ENCODE data around the gene DYSF. TPM values are rescaled to one million over a fixed set of nuclear protein-coding genes. Genes with fewer than 3 reads are reported as not detected.

DYSF gene
- total RNA-seq, 1 experiment from 2014 or later = 5.5 TPM

- DNase-seq = no peak
- no CpG with 5 or more reads among the region's 4 CpGs for WGBS (ENCODE audit: extremely low coverage, insufficient read length, low lambda C conversion rate)
Measured at GRCh38 chr2:71646028-71646427, 192.7 kb downstream of the DYSF start.

More at GRCh38 chr2:71646028-71646427, 192.7 kb downstream of the DYSF start:
- H2BK12ac ChIP-seq (ENCODE audit: insufficient read length, low read depth, low read length) = no peak overlapping the region
- no peaks in the 10 kb centered on the region for H3K79me1 ChIP-seq (ENCODE audit: insufficient read depth, low read depth, low read length, poor library complexity, severe bottlenecking)
- H3K4me2 ChIP-seq (ENCODE audit: insufficient read depth, insufficient read length, low read length) = no peak overlapping the region
- H3K23ac ChIP-seq (ENCODE audit: insufficient read length, low read depth, low read length) = no peak overlapping the region
- no peak overlapping the region for H4K8ac ChIP-seq (replicated peaks; ENCODE audit: insufficient read length, low read depth, low read length)
- no peaks in the 10 kb centered on the region for H3K36me3 Mint-ChIP-seq (ENCODE audit: insufficient read depth in 1 of 3, low read depth in 3 of 3)
- H3K27ac ChIP-seq (ENCODE audit: insufficient read length, low read depth, low read length) = no peak overlapping the region
- no peak overlapping the region for H2AK5ac ChIP-seq (ENCODE audit: insufficient read length, low read length)
- TF ChIP-seq, protein P1, sequence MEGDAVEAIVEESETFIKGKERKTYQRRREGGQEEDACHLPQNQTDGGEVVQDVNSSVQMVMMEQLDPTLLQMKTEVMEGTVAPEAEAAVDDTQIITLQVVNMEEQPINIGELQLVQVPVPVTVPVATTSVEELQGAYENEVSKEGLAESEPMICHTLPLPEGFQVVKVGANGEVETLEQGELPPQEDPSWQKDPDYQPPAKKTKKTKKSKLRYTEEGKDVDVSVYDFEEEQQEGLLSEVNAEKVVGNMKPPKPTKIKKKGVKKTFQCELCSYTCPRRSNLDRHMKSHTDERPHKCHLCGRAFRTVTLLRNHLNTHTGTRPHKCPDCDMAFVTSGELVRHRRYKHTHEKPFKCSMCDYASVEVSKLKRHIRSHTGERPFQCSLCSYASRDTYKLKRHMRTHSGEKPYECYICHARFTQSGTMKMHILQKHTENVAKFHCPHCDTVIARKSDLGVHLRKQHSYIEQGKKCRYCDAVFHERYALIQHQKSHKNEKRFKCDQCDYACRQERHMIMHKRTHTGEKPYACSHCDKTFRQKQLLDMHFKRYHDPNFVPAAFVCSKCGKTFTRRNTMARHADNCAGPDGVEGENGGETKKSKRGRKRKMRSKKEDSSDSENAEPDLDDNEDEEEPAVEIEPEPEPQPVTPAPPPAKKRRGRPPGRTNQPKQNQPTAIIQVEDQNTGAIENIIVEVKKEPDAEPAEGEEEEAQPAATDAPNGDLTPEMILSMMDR (conservative IDR thresholded peaks at IDR 0.05) = no peak
- no peak overlapping the region for H2BK5ac ChIP-seq (ENCODE audit: insufficient read length, low read length)
- H3K9me3 Mint-ChIP-seq = no peaks in the 10 kb centered on the region
- no peak overlapping the region for H4K91ac ChIP-seq (ENCODE audit: insufficient read length, low read depth, low read length)
- H3K79me2 ChIP-seq (ENCODE audit: insufficient read depth, low read length) = no peaks in the 10 kb centered on the region
- no peak overlapping the region for H3K4me3 Mint-ChIP-seq
- H2BK15ac ChIP-seq (ENCODE audit: low read depth, low read length) = no peak overlapping the region
- H3K18ac ChIP-seq (ENCODE audit: insufficient read length, low read depth, low read length) = no peak overlapping the region
- no peaks in the 10 kb centered on the region for H4K20me1 ChIP-seq (ENCODE audit: control insufficient read depth, insufficient read depth, insufficient read length)
- no peaks in the 10 kb centered on the region for H3K23me2 ChIP-seq (ENCODE audit: insufficient read length, low read depth, low read length, poor library complexity, severe bottlenecking)
- H3K4me1 Mint-ChIP-seq = peaks cover 6 to 7% of the 10 kb centered on the region in 2 experiments; a peak in 3 of 4 replicates
- no peaks in the 10 kb centered on the region for H3K9me3 ChIP-seq (ENCODE audit: control insufficient read depth, low read depth, low read length)
- no peak overlapping the region for H4K5ac ChIP-seq (ENCODE audit: insufficient read length, low read depth, low read length)
- H3K9ac ChIP-seq (ENCODE audit: extremely low read depth, insufficient read length, low read length) = no peak overlapping the region
- H3K4me1 ChIP-seq (ENCODE audit: insufficient read depth, low read length) = no peaks in the 10 kb centered on the region
- no peak overlapping the region for H3K56ac ChIP-seq (ENCODE audit: insufficient read length, low read depth, low read length)
- no peak overlapping the region; a peak in 1 of 7 replicates for H3K27ac Mint-ChIP-seq
- no peaks in the 10 kb centered on the region for H3K27me3 Mint-ChIP-seq (ENCODE audit: low read depth)
- no peaks in the 10 kb centered on the region for H3K27me3 ChIP-seq (ENCODE audit: insufficient read depth, low read length)
- no peak overlapping the region for H2BK20ac ChIP-seq (ENCODE audit: low read depth, low read length, poor library complexity, severe bottlenecking)
- no peak overlapping the region for H3K4ac ChIP-seq (ENCODE audit: low read depth, low read length)
- no peak overlapping the region for H2AFZ ChIP-seq (ENCODE audit: low read length)
- H3K14ac ChIP-seq (ENCODE audit: insufficient read depth, low read length) = no peak overlapping the region
- H2BK120ac ChIP-seq (ENCODE audit: low read depth, low read length, poor library complexity, severe bottlenecking) = no peak overlapping the region
- H3T11ph ChIP-seq (ENCODE audit: low read length) = no peak overlapping the region

All from H9 (cell line).